Esophagus squamous epithelium (tissue), 5 donors: ENCODE data around the gene ADPRM. TPM values are rescaled to one million over a fixed set of nuclear protein-coding genes. Genes with fewer than 3 reads are reported as not detected.

Experiments
- DNase-seq: peaks from one replicate; lab custom pipeline; 2025; lab: John Stamatoyannopoulos, UW
- H3K27ac ChIP-seq, 4 donors: fragments of 200-600 bp; sonication (generic); one replicate each; pipeline ENCODE4 v1.5.1; 2016 to 2019; ENCODE audit warnings: mild to moderate bottlenecking in 1 of 4
- H3K27me3 ChIP-seq, 4 donors: fragments of 200-600 bp; sonication (generic); 1 replicate in 3 of 4; 2 replicates in 1 of 4; pipeline versions ENCODE4 v1.5.1 to v1.6.0; 2017 to 2021; ENCODE audit warnings: antibody characterized with exemption in 1 of 4
- H3K36me3 ChIP-seq, 3 donors: fragments of 200-600 bp; sonication (generic); one replicate each; pipeline ENCODE4 v1.5.1; 2016 to 2019
- H3K4me1 ChIP-seq, 3 donors: fragments of 200-600 bp; sonication (generic); one replicate each; pipeline ENCODE4 v1.5.1; 2017 to 2019
- H3K4me3 ChIP-seq, 4 donors: fragments of 200-600 bp; sonication (generic); 1 replicate in 3 of 4; 2 replicates in 1 of 4; pipeline ENCODE4 v1.5.1; 2016 to 2019; ENCODE audit warnings: mild to moderate bottlenecking in 2 of 4, moderate library complexity in 1 of 4
- H3K9me3 ChIP-seq, 3 donors: fragments of 200-600 bp; sonication (generic); one replicate each; pipeline ENCODE4 v1.5.1; 2016 to 2019
- CTCF ChIP-seq, 6 experiments: fragments of 450-650 bp in 4 of 6; fragments of 200-600 bp in 2 of 6; sonication (generic) in 2 of 6; IDR thresholded peaks; one replicate each; pipeline ENCODE4 v1.5.1; 2016 to 2019; ENCODE audit warnings: antibody characterized with exemption in 6 of 6, mild to moderate bottlenecking in 4 of 6, moderate library complexity in 4 of 6
- POLR2A ChIP-seq, 4 donors: fragments of 450-650 bp; IDR thresholded peaks; one replicate each; pipeline ENCODE4 v1.6.1; 2017; ENCODE audit warnings: antibody characterized with exemption in 4 of 4, mild to moderate bottlenecking in 4 of 4, moderate library complexity in 3 of 4
- WGBS, 2 donors: methylation state at CpG; one replicate each; pipeline ENCODE4 v1.1.5; 2018; 5-methylcytosine and 5-hydroxymethylcytosine counted together
- intact Hi-C: fragments of 100-400 bp; cut with DNase I; formaldehyde crosslinking; loops from one replicate; pipeline ENCODE4 v1.15.0; 2022
- total RNA-seq, 4 donors: library from RNA; depleted of rRNA; stranded (reverse); fragments of >200 nt; gene quantifications; one replicate each; pipeline ENCODE4 v1.1.0, GENCODE V29; 2016
- donor health status: DM: yes; HTN: yes; CAD: no.

The ADPRM gene
- total RNA-seq, 4 donors from 2014 or later, result 3.3 to 11.8 (median 4.4) TPM

GRCh38 chr17:10756185-10756584, 58.8 kb downstream of the ADPRM start:
- TF ChIP-seq CTCF (IDR thresholded peaks at IDR 0.05), result no peak
- no peak for TF ChIP-seq POLR2A (IDR thresholded peaks at IDR 0.05)
- 57 to 58% methylated on average over 1 of the region's 1 CpG for WGBS, 2 donors
- intact Hi-C loops, result no loop called here
- H3K4me1 ChIP-seq, result peaks cover 0 to 3% (median 0%) of the 10 kb centered on the region in 3 donors
- H3K9me3 ChIP-seq, result no peaks in the 10 kb centered on the region
- H3K27ac ChIP-seq, result no peak overlapping the region
- H3K27me3 ChIP-seq, result no peaks in the 10 kb centered on the region
- no peaks in the 10 kb centered on the region for H3K36me3 ChIP-seq
- DNase-seq, result no peak
- no peak overlapping the region for H3K4me3 ChIP-seq

DNA sequence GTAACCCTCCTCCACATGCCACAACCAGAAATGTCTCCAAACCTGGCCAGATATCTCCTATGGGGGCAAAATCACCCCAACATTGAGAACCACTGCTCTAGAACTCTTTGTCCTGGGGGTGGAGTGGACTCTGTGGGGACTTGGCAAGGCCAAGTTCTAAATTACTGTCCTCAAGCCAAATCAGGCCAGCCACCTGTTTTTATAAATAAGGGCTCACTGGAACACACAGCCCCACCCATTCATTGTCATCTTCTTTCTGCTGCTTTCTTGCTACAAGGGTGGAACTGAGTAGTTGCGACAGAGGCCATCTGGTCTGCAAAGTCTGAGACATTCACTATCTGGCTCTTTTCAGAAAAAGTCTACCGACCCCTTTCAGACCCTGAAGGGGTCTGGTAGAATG, 59.2 kb downstream of the ADPRM start:
- 71 to 81% methylated on average over 2 of the region's 2 CpGs for WGBS, 2 donors
- Histone ChIP-seq H3K27ac (no peak overlapping the region), H3K4me3 (no peak overlapping the region), H3K36me3 (no peaks in the 10 kb centered on the region), H3K27me3 (no peaks in the 10 kb centered on the region), H3K4me1 (peaks cover 0 to 3% (median 0%) of the 10 kb centered on the region in 3 donors), H3K9me3 (no peaks in the 10 kb centered on the region)
- TF ChIP-seq POLR2A (IDR thresholded peaks at IDR 0.05) (no peak), CTCF (IDR thresholded peaks at IDR 0.05) (no peak)
- intact Hi-C loops, result no loop called here
- no peak for DNase-seq

DNA sequence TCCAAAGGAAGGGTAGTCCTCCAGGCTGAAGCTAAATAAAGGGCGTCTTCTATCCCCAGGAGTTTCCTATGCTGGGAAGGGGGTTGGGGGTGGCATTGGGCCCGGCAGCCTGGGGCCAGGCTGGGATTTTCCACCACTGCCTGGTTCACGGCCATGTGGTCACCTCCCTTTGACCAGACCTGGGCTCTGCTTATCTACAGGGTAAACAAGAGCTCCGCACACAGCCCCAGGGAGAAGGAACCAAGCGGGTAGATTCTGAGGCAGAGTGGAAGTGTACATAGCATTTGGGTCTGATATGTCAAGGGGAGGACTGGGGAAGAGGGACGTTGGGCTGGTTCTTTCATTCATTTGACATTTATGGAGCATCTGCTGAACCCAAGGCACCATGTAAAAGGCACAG, 59.7 kb downstream of the ADPRM start:
- WGBS, 2 donors, result 71 to 79% methylated on average over 2 to 4 of the region's 6 CpGs
- no peaks in the 10 kb centered on the region for H3K9me3 ChIP-seq
- peaks cover 0 to 3% (median 0%) of the 10 kb centered on the region in 3 donors for H3K4me1 ChIP-seq
- no peak for DNase-seq
- no peaks in the 10 kb centered on the region for H3K27me3 ChIP-seq
- intact Hi-C loops, result no loop called here
- H3K36me3 ChIP-seq, result no peaks in the 10 kb centered on the region
- no peak overlapping the region for H3K27ac ChIP-seq
- no peak for TF ChIP-seq POLR2A (IDR thresholded peaks at IDR 0.05)
- TF ChIP-seq CTCF (IDR thresholded peaks at IDR 0.05), result no peak
- H3K4me3 ChIP-seq, result no peak overlapping the region

- Histone ChIP-seq H3K4me3 (no peak overlapping the region), H3K4me1 (peaks cover 0 to 3% (median 0%) of the 10 kb centered on the region in 3 donors), H3K27ac (no peak overlapping the region), H3K36me3 (no peaks in the 10 kb centered on the region), H3K27me3 (no peaks in the 10 kb centered on the region), H3K9me3 (no peaks in the 10 kb centered on the region)
- DNase-seq, result no peak
- WGBS, 2 donors, result 61 to 83% methylated on average over 2 of the region's 2 CpGs
- intact Hi-C loops, result no loop called here
- TF ChIP-seq CTCF (IDR thresholded peaks at IDR 0.05) (no peak), POLR2A (IDR thresholded peaks at IDR 0.05) (no peak)
Measured at GRCh38 chr17:10757647-10758046, 60.3 kb downstream of the ADPRM start.

DNA sequence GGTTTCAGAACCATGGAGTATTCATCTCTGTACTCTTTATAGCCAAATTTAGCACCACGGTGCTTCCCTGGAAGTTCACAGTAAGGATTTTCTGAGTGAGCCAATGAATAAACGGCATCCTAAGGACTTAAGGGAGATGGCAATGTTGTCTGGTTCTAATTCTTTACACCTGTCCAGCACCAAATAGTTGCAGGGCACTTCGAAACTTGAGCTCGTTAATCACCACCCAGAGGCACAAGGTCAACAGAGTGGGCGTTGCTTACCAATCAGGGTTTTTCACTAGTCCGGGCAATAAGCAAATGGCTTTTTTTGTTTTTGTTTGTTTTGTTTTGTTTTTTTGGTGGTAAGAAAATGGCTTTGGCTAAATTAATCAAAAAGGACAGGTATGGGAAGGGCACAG, 60.7 kb downstream of the ADPRM start:
- Histone ChIP-seq H3K27ac (no peak overlapping the region), H3K27me3 (no peaks in the 10 kb centered on the region), H3K36me3 (no peaks in the 10 kb centered on the region), H3K4me3 (no peak overlapping the region), H3K9me3 (no peaks in the 10 kb centered on the region), H3K4me1 (no peaks in the 10 kb centered on the region)
- 88 to 95% methylated on average over 6 of the region's 6 CpGs for WGBS, 2 donors
- intact Hi-C loops, result no loop called here
- TF ChIP-seq POLR2A (IDR thresholded peaks at IDR 0.05), result no peak
- TF ChIP-seq CTCF (IDR thresholded peaks at IDR 0.05), result no peak
- no peak for DNase-seq

Other genes with a start within 250 kb of the ADPRM start
- not detected for gene MYH4, start 228.0 kb upstream of the ADPRM start, total RNA-seq
- gene MYH1, start 179.1 kb upstream of the ADPRM start, total RNA-seq, result not detected
- not detected for gene MYH2, start 147.9 kb upstream of the ADPRM start, total RNA-seq
- gene MYH3, start 40.3 kb upstream of the ADPRM start, total RNA-seq, result 1 to 10 TPM in 2 of 4 donors, under 1 TPM in 1, not detected in 1; 0.64 to 1.6 (median 1.5) TPM
- gene SCO1, start 61 bp upstream of the ADPRM start, total RNA-seq, result 10 to 100 TPM; 15.4 to 25.6 (median 20.3) TPM
- gene TMEM220, start 32.4 kb downstream of the ADPRM start, total RNA-seq, result 1 to 10 TPM; 1.4 to 9.5 (median 6.3) TPM
- 1 to 10 TPM in 2 of 4 donors, under 1 TPM in 2; 0.42 to 4.8 (median 1.0) TPM for gene TMEM238L, start 106.5 kb downstream of the ADPRM start, total RNA-seq
- gene PIRT, start 140.5 kb downstream of the ADPRM start, total RNA-seq, result not detected